Hepatic stellate cell (primary cell): ENCODE measurements around the gene ENTPD2.

Experiments
- DNase-seq: peaks from one replicate; pipeline ENCODE4 v3.0.0; 2011; ENCODE audit warnings: low spot score

The ENTPD2 gene

DNA sequence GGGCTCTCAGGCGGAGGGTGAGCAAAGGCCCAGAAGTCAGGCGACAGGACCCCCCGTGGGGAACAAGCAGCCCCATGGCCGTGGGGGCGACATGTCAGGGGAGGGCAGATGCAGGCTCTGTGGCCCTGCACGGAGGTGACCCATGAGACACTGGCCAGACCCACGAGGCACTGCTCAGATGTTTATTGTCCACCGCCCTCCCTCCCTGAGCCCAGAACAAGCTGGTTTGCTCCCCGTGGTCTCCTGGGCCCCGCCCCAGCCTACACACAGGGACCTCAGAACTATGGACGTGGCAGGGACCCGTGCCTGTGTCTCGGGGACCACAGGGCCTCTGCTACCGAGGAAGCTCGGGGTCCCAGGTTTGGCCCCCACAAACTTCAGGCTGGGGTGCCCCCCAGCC, 23.9 kb downstream of the ENTPD2 start:
- no peak for DNase-seq

DNA sequence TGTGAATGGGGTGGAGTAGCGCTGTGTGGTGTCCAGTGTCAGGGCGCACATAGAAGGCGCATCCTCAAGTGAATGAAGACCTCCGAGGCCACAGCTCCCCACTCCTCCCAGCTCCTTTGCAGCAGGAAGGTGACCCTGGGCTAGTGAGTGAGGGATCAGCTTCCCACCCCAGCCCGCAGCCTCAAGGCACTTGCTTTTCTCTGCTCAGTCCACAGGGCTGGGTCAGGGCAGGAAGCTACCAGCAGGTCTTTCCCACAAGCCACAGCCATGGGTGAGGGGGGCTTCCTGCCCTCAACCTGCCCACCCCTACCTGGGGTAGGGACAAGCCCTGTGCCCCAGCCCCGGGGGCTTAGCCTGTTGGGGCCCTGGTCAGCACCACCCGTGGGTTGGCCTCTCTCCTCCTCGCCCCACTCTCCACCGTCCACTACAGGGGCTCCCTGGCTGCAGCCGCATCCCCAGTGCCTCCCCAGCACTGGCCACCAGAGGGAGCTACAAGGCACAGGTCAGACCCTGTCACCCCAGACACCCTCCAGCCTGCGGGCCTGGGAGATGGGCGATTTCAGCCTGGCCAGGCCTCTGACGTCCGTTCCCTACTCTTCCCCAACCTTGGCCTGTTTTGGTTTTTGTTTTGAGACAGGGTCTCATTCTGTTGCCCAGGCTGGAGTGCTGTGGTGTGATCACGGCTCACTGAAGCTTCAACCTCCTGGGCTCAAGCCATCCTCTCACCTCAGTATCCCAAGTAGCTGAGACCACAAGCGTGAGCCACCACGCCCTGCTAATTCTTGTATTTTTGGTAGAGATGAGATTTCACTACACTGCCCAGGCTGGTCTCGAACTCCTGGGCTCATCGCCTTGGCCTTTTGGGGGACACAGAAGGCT, 24.6 kb downstream of the ENTPD2 start:
- DNase-seq = peak; percentile 78

GRCh38 chr9:137028263-137029057, 25.4 kb downstream of the ENTPD2 start:
- peak; percentile 73 for DNase-seq

GRCh38 chr9:137027369-137028262, 26.2 kb downstream of the ENTPD2 start, which contains the start of gene ABCA2:
Gene ABCA2, minus strand, starts transcription at chr9:137028237. Its CDS starts 97 bp downstream, at chr9:137028140.
- DNase-seq = peak; percentile 47

- no peak for DNase-seq
Measured at GRCh38 chr9:137026828-137027227, 27.0 kb downstream of the ENTPD2 start.

DNA sequence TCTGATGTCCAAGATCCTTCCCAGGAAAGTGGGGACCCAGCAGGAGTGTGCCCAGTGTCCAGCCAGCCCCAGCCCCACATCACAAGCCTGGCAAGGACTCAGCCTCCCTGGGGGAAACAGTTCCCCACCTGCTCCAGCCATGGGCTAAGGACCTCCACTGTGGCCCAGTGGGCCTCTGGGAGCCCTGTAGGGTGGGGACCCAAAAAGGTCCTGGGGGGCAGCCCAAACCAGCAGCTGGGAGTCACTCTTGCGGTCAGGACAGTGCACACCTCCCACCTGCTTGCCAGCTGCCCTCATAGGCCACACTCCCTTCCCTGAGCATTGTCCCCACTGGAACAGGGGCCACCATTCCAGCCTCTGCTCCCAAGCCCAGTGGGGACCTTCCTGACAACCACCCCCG, 27.5 kb downstream of the ENTPD2 start:
- DNase-seq = no peak

DNA sequence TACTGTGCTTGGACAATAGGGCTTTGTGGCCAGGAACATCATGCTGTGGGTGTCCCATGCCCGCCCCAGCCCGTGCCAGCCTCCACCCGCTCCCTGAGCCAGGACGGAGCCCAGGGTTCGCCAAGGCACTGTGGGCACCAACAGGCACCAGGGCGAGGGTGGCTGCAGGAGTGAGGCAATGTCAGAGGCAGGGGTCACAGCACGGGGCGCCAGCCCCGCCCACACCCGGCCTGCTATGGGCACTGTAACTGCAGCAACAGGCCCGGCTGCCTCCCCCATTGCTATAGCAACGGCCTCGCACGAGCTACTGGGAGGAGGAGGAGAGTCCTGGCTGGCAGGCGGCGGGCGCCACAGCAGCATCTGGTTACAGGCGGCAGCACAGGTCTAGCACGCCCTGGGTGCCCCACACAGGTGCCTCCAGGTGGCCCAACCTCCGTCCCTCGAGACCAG, 28.3 kb downstream of the ENTPD2 start:
- no peak for DNase-seq

DNA sequence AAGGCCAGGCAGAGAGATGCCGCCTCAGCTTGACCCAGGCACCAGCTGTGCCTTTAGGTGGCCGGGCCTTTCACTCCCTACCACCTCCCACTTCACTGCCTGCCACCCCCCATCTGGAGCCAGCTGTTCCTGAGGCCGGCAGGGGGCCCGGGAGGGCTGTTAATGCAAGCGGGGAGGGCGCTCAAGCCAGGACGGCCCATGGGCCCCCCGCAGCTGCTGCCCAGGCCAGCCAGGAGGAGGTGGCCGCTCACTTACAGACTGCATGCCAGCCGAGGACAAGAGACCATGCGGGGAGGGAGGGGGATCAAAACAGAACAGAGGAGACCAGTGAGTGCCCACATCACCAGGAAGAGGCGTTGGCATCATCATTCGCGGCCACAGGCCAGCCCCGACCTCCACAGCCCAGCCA, 30.3 kb downstream of the ENTPD2 start:
- DNase-seq = no peak

- DNase-seq = no peak
Measured at GRCh38 chr9:137023157-137023556, 30.7 kb downstream of the ENTPD2 start.

- no peak for DNase-seq
Measured at GRCh38 chr9:137022662-137023008, 31.2 kb downstream of the ENTPD2 start.

GRCh38 chr9:137021979-137022661, 31.7 kb downstream of the ENTPD2 start:
- peak; percentile 41 for DNase-seq

- DNase-seq = no peak
Measured at GRCh38 chr9:137021568-137021978, 32.3 kb downstream of the ENTPD2 start.

DNA sequence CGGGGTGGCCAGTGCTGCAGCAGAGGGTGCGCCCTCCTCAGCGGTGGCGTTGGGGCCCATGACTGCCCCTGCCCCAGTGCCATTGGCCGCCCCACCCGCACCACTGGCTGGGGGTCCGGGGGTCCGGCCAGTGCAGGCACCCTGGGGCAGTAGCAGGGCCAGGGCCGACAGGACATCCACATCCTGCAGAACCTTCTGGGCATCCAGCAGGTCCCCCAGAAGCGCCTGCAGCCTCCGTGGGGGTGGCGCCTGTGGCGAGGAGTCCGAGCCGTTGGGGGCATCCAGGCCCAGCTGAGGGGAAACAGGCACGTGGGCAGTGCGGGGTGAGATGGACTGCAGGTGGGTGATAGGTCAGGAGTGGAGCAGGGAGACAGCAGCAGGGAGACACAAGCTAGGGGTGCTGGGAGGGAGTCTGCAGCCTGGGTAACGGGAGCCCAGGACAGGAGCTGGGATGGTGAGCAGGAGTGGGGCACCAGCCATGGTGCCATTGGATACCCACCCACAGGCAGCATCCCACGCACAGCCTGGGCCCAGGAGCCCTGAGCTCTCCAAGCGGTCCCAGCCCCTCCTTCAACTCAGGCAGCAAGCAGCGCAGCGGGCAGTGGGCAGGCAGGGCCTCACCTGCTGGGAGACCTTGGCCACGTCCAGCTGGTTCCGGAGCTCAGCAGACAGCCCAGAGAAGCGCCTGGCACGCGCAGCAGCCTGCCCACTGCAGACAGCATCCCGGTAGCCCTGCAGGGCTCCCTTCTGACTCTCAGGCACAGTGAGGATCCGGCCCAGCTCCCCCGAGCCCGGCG, 32.9 kb downstream of the ENTPD2 start:
- no peak for DNase-seq

- no peak for DNase-seq
Measured at GRCh38 chr9:137019891-137020683, 33.8 kb downstream of the ENTPD2 start.

DNA sequence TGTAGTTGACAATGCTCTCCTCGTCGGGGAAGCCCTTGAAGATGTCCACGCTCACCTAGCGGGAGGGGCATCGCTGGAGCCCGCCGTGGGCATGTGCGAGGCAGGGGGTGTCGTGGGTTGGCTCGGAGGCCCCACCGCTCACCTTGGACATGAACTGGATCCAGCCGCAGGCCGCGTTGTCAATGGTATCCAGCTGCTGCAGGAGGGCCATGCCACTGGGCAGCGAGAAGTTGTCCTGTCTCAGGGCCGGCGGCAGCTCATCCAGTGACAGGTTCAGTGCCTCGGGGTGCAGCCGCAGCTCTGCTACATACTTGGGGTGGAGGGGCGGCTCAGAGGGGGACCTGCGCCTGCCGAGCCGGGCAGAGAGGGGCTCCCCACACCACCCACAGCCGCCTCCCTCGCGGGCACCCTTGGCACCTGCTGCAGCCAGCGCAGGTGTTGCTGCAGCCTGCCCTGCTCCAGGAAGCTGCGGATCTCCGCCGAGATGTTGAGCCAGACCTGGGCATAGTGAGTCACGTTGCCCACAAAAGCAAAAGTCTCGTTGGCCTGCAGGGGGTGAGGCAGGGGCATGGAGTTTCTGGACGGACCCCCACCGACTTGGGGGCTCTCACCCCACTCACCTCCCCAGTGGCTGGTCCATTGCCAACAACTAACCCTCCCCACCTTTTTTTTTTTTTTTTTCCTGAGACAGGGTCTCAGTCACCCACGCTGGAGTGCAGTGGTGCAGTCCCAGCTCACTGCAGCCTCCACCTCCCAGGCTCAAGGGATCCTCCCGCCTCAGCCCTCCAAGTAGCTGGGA, 34.9 kb downstream of the ENTPD2 start:
- no peak for DNase-seq

- no peak for DNase-seq
Measured at GRCh38 chr9:137017791-137018497, 35.9 kb downstream of the ENTPD2 start.

- DNase-seq = no peak
Measured at GRCh38 chr9:137017071-137017470, 36.8 kb downstream of the ENTPD2 start.

DNA sequence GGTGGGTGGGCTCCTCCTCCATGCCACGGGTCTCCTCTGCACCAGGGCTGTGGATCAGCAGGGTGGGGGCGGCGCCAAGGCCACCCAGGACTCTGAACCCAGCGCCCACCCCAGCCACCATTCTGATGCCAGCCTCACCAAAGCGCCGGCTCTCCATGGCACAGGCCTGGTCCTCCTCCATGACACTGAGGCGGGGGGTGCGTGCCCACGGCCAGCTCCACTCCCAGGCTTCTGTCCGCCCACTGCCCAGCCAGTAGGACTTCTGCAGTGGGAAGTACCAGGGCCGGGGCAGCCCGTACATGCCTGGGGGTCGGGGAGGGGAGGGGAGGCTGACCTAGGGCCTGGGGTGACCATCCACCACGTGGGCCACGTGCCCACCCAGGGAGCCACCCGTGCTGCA, 37.4 kb downstream of the ENTPD2 start:
- no peak for DNase-seq
